PFSK-1 (cell line): ENCODE data around the gene ZFP37.

Experiments used
- FOXP2 ChIP-seq: optimal IDR thresholded peaks from 2 replicates; pipeline ENCODE3; 2011; ENCODE audit warnings: borderline replicate concordance, control low read depth, inconsistent platforms; ENCODE audit not compliant: insufficient read depth; ENCODE audit errors: extremely low read length, extremely low read depth
- POLR2AphosphoS5 ChIP-seq: IDR thresholded peaks from 2 replicates; pipeline ENCODE4 v1.6.1; 2012; ENCODE audit warnings: low read depth, mild to moderate bottlenecking, control low read depth, low read length, moderate library complexity
- SIN3A ChIP-seq: IDR thresholded peaks from 2 replicates; pipeline ENCODE4 v1.6.1; 2012; ENCODE audit warnings: mild to moderate bottlenecking, low read length, moderate library complexity, borderline replicate concordance; ENCODE audit not compliant: insufficient read depth
- TAF1 ChIP-seq: IDR thresholded peaks from 2 replicates; pipeline ENCODE4 v1.6.1; 2012; ENCODE audit warnings: low read length, control low read depth, borderline replicate concordance; ENCODE audit not compliant: insufficient read depth
- TF ChIP-seq, protein P1 (sequence below), 2 experiments: IDR thresholded peaks; 2 replicates each; pipeline versions ENCODE4 v1.6.1 to v1.8.0; 2011 to 2012; ENCODE audit warnings: low read depth in 2 of 2, low read length in 2 of 2, control low read depth in 1 of 2, inconsistent platforms in 1 of 2, mild to moderate bottlenecking in 1 of 2, moderate library complexity in 1 of 2; ENCODE audit not compliant: insufficient read depth in 1 of 2

The ZFP37 gene

GRCh38 chr9:113018247-113018646, 38.3 kb downstream of the ZFP37 start:
- no peak for TF ChIP-seq TAF1
- TF ChIP-seq FOXP2 = no peak
- no peak for TF ChIP-seq SIN3A
- no peak for TF ChIP-seq POLR2AphosphoS5
- TF ChIP-seq, protein P1, sequence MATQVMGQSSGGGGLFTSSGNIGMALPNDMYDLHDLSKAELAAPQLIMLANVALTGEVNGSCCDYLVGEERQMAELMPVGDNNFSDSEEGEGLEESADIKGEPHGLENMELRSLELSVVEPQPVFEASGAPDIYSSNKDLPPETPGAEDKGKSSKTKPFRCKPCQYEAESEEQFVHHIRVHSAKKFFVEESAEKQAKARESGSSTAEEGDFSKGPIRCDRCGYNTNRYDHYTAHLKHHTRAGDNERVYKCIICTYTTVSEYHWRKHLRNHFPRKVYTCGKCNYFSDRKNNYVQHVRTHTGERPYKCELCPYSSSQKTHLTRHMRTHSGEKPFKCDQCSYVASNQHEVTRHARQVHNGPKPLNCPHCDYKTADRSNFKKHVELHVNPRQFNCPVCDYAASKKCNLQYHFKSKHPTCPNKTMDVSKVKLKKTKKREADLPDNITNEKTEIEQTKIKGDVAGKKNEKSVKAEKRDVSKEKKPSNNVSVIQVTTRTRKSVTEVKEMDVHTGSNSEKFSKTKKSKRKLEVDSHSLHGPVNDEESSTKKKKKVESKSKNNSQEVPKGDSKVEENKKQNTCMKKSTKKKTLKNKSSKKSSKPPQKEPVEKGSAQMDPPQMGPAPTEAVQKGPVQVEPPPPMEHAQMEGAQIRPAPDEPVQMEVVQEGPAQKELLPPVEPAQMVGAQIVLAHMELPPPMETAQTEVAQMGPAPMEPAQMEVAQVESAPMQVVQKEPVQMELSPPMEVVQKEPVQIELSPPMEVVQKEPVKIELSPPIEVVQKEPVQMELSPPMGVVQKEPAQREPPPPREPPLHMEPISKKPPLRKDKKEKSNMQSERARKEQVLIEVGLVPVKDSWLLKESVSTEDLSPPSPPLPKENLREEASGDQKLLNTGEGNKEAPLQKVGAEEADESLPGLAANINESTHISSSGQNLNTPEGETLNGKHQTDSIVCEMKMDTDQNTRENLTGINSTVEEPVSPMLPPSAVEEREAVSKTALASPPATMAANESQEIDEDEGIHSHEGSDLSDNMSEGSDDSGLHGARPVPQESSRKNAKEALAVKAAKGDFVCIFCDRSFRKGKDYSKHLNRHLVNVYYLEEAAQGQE (IDR thresholded peaks at IDR 0.05; ENCODE audit: insufficient read depth in 1 of 2, low read depth in 2 of 2, low read length in 2 of 2) = no peak

DNA sequence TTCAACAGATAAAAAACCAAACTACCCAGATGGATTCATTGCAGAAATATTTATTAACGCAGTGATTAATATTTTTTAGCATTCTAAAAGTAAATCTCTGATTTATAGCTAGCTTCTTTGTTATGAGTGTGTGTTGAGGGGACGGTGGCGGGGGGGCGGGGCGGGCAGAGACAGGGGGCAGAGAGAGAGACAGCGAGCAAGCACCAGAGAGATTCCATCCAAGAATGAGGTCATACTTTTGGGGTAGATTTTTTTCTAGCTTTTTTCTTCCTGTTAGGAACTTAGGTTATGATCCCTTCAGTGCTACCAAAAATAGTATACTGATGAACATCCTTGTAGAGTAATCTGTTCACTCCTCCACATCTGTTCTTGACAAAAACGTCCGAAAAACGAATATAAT, 44.0 kb downstream of the ZFP37 start:
- no peak for TF ChIP-seq SIN3A
- no peak for TF ChIP-seq FOXP2
- no peak for TF ChIP-seq POLR2AphosphoS5
- TF ChIP-seq TAF1 = no peak
- TF ChIP-seq, protein P1 (IDR thresholded peaks at IDR 0.05; ENCODE audit: insufficient read depth in 1 of 2, low read depth in 2 of 2, low read length in 2 of 2) = no peak

DNA sequence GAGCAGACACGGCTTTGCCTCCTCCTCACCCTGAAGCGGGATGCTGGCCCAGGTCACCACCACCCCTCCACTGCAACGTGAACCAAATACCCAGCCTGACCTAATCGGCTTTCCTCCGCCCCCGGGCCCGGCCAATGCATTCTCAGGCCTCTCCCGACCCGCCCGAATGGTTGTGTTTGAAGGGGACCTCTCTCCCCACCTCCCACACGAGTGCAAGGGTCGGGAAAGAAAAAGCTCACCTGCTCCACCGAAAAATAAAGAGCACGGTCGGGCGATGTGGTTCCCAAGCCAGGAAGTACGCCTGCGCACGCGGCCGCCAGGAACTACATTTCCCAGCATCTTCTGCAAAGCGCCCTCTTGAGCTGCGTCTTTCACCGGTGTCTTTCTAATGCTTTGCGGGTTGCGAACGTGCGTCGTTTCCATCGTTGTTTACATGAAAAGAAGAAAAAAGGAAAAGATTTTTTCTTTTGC, 44.6 kb downstream of the ZFP37 start, which contains the start of gene ZNF883:
TSS of gene ZNF883 (minus strand) at position 282 of the 471 bp plus-strand sequence.
- no peak for TF ChIP-seq SIN3A
- no peak for TF ChIP-seq TAF1
- TF ChIP-seq POLR2AphosphoS5 = no peak
- TF ChIP-seq FOXP2 = no peak
- TF ChIP-seq, protein P1 (IDR thresholded peaks at IDR 0.05; ENCODE audit: insufficient read depth in 1 of 2, low read depth in 2 of 2, low read length in 2 of 2) = no peak

DNA sequence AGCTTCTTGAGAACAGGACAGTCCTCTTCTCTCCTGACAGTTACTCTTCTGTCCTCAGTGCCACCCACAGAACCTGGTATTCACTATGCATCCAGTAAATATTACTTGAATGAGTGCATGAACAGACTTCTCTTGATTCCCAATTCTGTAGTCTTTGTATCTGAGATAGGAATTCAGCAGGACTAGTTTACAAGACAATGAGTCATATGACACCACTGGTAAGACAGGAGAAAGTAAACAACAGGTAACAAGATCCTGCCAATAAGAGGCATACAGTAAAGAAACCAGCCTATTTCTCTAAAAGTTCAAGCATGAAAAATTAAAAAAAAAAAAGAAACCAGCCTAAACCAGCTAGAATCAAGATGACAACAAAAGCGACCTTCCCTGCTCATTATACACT, 50.7 kb downstream of the ZFP37 start:
- TF ChIP-seq, protein P1 (IDR thresholded peaks at IDR 0.05; ENCODE audit: insufficient read depth in 1 of 2, low read depth in 2 of 2, low read length in 2 of 2) = no peak
- TF ChIP-seq SIN3A (no peak), POLR2AphosphoS5 (no peak), TAF1 (no peak), FOXP2 (no peak)
